Smooth muscle cell (in vitro differentiated cells): ENCODE data around the gene ARHGAP21. TPM values are rescaled to one million over a fixed set of nuclear protein-coding genes. Genes with fewer than 3 reads are reported as not detected.

Experiments used
- DNase-seq: peaks from one replicate; lab custom pipeline; 2025; ENCODE audit not compliant: unreplicated experiment; lab: John Stamatoyannopoulos, UW
- H2AFZ ChIP-seq: fragments of 200-600 bp; sonication (generic); 2 replicates; pipeline ENCODE4 v1.6.0; 2016; ENCODE audit warnings: antibody characterized with exemption, low read depth, mild to moderate bottlenecking
- H3F3A ChIP-seq: fragments of 200-600 bp; sonication (generic); 2 replicates; pipeline ENCODE4 v1.6.0; 2017; ENCODE audit warnings: antibody characterized with exemption, low read depth
- H3K27ac ChIP-seq: fragments of 200-600 bp; sonication (generic); 2 replicates; pipeline ENCODE4 v1.5.1; 2016; ENCODE audit warnings: low read depth, mild to moderate bottlenecking
- H3K27me3 ChIP-seq: fragments of 200-600 bp; sonication (generic); 2 replicates; pipeline ENCODE4 v1.6.1; 2016; ENCODE audit warnings: low read depth, mild to moderate bottlenecking
- H3K36me3 ChIP-seq: fragments of 200-600 bp; sonication (generic); 2 replicates; pipeline ENCODE4 v1.5.1; 2016; ENCODE audit warnings: low read depth
- H3K4me1 ChIP-seq: fragments of 200-600 bp; sonication (generic); 2 replicates; pipeline ENCODE4 v1.5.1; 2016; ENCODE audit warnings: low read depth
- H3K4me2 ChIP-seq: fragments of 200-600 bp; sonication (generic); 2 replicates; pipeline ENCODE4 v1.6.0; 2016; ENCODE audit warnings: mild to moderate bottlenecking
- H3K4me3 ChIP-seq: fragments of 200-600 bp; sonication (generic); 2 replicates; pipeline ENCODE4 v1.5.1; 2016; ENCODE audit warnings: mild to moderate bottlenecking
- H3K79me2 ChIP-seq: fragments of 200-600 bp; sonication (generic); 2 replicates; pipeline ENCODE4 v1.6.0; 2016; ENCODE audit warnings: low read depth, mild to moderate bottlenecking
- H3K9ac ChIP-seq: fragments of 200-600 bp; sonication (generic); 2 replicates; pipeline ENCODE4 v1.6.0; 2016; ENCODE audit warnings: low read depth
- H3K9me3 ChIP-seq: fragments of 200-600 bp; sonication (generic); replicated peaks from 2 replicates; pipeline ENCODE4 v1.5.1; 2016; ENCODE audit warnings: low read depth
- H4K20me1 ChIP-seq: fragments of 200-600 bp; sonication (generic); 2 replicates; pipeline ENCODE4 v1.6.0; 2016; ENCODE audit warnings: low read depth
- WGBS: methylation state at CpG from one replicate; pipeline ENCODE4 v1.1.7; 2016; ENCODE audit warnings: low lambda C conversion rate; 5-methylcytosine and 5-hydroxymethylcytosine counted together
- polyA plus RNA-seq: library from polyadenylated mRNA; unstranded; fragments of >200 nt; fragmentation: Nextera tagmentation; extraction: Ambion mirVana; gene quantifications from 2 replicates; pipeline ENCODE4 v1.2.1, GENCODE V29; 2016
- total RNA-seq: library from RNA; depleted of rRNA; stranded (reverse); fragments of >200 nt; gene quantifications from 2 replicates; pipeline ENCODE4 v1.2.3, GENCODE V29; 2014
- TF ChIP-seq, protein P1 (sequence below): fragments of 200-600 bp; sonication (generic); IDR thresholded peaks from 2 replicates; pipeline ENCODE4 v1.5.1; 2017; ENCODE audit warnings: borderline replicate concordance, mild to moderate bottlenecking, antibody characterized with exemption; ENCODE audit not compliant: insufficient read depth, poor library complexity, severe bottlenecking

Gene ARHGAP21
- total and polyA plus RNA-seq, 2 experiments from 2014 or later, result 8.9 to 59.1 TPM

DNA sequence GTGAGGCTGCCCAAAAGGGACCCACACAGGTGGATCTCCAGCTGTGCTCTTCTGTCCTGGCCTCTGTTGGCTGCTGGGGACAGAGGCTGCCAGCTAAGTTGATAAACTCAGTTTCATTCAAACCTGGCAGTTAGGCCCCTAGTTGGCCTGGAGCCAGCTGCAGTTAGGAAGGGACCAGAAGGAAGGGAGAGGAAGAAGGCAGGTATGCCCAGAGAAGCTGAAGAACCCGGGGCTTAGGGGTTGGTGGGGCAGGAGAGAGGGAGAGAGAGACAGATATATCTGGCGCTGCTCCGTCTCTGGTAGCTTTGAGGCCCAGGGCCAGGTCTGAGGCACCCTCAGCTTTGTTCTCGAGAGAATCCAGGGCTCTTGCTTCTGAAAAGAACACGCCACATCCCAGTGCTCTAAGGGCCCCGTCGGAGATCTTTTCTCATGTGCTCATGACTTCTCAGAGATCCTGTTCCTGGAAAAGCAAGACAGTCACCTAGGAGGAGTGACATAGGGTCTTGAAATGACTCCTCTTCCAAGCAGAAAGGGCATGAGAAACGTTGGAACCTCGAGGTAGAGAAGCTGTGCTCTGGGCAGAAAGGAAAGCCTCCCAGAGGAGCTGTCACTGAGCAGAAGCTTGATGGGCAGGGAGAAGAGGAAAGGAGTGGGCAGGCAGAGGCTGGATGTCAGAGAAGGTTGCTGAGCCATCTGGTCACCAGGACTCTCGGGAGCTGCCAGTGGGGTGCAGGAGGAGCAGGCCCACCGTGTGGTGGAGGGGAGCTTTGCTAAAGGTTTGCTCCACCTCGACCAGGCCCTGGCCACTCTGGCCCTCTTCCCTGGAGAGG, 153.6 kb downstream of the ARHGAP21 start:
- Histone ChIP-seq H3K36me3 (no peaks in the 10 kb centered on the region), H3K9me3 (no peaks in the 10 kb centered on the region), H4K20me1 (no peaks in the 10 kb centered on the region), H3K4me1 (no peaks in the 10 kb centered on the region), H3F3A (no peaks in the 10 kb centered on the region), H3K27me3 (no peaks in the 10 kb centered on the region), H3K4me2 (no peak overlapping the region), H3K4me3 (no peak overlapping the region), H3K79me2 (no peaks in the 10 kb centered on the region), H3K9ac (no peak overlapping the region), H3K27ac (no peak overlapping the region), H2AFZ (no peak overlapping the region)
- 88% methylated on average over 12 of the region's 12 CpGs for WGBS
- TF ChIP-seq, protein P1, sequence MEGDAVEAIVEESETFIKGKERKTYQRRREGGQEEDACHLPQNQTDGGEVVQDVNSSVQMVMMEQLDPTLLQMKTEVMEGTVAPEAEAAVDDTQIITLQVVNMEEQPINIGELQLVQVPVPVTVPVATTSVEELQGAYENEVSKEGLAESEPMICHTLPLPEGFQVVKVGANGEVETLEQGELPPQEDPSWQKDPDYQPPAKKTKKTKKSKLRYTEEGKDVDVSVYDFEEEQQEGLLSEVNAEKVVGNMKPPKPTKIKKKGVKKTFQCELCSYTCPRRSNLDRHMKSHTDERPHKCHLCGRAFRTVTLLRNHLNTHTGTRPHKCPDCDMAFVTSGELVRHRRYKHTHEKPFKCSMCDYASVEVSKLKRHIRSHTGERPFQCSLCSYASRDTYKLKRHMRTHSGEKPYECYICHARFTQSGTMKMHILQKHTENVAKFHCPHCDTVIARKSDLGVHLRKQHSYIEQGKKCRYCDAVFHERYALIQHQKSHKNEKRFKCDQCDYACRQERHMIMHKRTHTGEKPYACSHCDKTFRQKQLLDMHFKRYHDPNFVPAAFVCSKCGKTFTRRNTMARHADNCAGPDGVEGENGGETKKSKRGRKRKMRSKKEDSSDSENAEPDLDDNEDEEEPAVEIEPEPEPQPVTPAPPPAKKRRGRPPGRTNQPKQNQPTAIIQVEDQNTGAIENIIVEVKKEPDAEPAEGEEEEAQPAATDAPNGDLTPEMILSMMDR, result no peak
- no peak for DNase-seq

DNA sequence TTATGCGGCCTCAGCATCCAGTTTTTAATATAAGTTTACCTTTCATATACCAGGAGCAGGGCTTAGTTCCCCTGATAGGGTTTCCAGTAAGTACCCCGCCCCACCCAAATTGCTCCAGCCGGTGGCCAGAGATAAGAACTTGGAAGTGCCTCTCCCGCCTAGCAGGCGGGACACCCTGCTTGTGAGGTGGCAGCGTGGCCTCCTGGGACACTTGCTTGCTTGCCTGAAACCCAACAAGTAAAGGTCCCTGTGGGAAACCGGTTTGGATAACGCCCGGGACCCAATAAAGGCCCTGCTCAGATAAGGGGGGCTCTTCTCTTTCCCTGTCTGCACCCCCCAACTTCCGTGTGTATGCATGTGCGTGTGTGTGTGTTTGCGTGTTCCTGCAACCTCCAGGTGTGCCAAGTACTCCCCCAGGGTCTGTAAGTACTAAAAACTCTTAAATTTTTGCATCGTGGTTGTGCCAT, 154.3 kb downstream of the ARHGAP21 start:
- 92% methylated on average over 13 of the region's 13 CpGs for WGBS
- Histone ChIP-seq H3K4me3 (no peak overlapping the region), H3K9me3 (no peaks in the 10 kb centered on the region), H2AFZ (no peak overlapping the region), H3K9ac (no peak overlapping the region), H3K27me3 (no peaks in the 10 kb centered on the region), H3K27ac (no peak overlapping the region), H3K79me2 (no peaks in the 10 kb centered on the region), H3K4me2 (no peak overlapping the region), H3K4me1 (no peaks in the 10 kb centered on the region), H3K36me3 (no peaks in the 10 kb centered on the region), H4K20me1 (no peaks in the 10 kb centered on the region), H3F3A (no peaks in the 10 kb centered on the region)
- TF ChIP-seq, protein P1, result no peak
- DNase-seq, result no peak

GRCh38 chr10:24568042-24568441, 155.6 kb downstream of the ARHGAP21 start:
- Histone ChIP-seq H3K4me1 (no peaks in the 10 kb centered on the region), H3K4me2 (no peak overlapping the region), H3K79me2 (no peaks in the 10 kb centered on the region), H3K27me3 (no peaks in the 10 kb centered on the region), H3K9ac (no peak overlapping the region), H3K27ac (no peak overlapping the region), H2AFZ (no peak overlapping the region), H3K36me3 (no peaks in the 10 kb centered on the region), H3F3A (no peaks in the 10 kb centered on the region), H3K9me3 (no peaks in the 10 kb centered on the region), H3K4me3 (no peak overlapping the region), H4K20me1 (no peaks in the 10 kb centered on the region)
- DNase-seq, result no peak
- TF ChIP-seq, protein P1, result no peak
- 85% methylated on average over 4 of the region's 4 CpGs for WGBS

GRCh38 chr10:24561453-24561852, 162.2 kb downstream of the ARHGAP21 start:
- WGBS, result 75% methylated on average over 3 of the region's 3 CpGs
- H3K79me2 ChIP-seq, result no peaks in the 10 kb centered on the region
- no peak for DNase-seq
- TF ChIP-seq, protein P1, result no peak
- no peaks in the 10 kb centered on the region for H3K36me3 ChIP-seq
- H3K27ac ChIP-seq, result no peak overlapping the region
- no peaks in the 10 kb centered on the region for H3K27me3 ChIP-seq
- no peaks in the 10 kb centered on the region for H4K20me1 ChIP-seq
- no peak overlapping the region for H2AFZ ChIP-seq
- no peak overlapping the region for H3K4me3 ChIP-seq
- no peaks in the 10 kb centered on the region for H3K9me3 ChIP-seq
- no peak overlapping the region for H3K4me2 ChIP-seq
- H3F3A ChIP-seq, result peaks cover 1% of the 10 kb centered on the region
- no peak overlapping the region for H3K9ac ChIP-seq
- H3K4me1 ChIP-seq, result no peaks in the 10 kb centered on the region
